Karpas-422 (cell line): ENCODE data around the gene LMO2. TPM values are rescaled to one million over a fixed set of nuclear protein-coding genes. Genes with fewer than 3 reads are reported as not detected.
"Not testable (repeated sequence)": the region's sequence is repeated elsewhere in the genome, so short reads cannot be mapped to it uniquely, and the experiment has no call there.

Experiments
- DNase-seq: peaks from one replicate; pipeline ENCODE4 v3.0.0-alpha.2; 2015
- H2AFZ ChIP-seq: fragments of 200-600 bp; sonication (generic); 2 replicates; pipeline ENCODE4 v1.6.1; 2014; ENCODE audit warnings: antibody characterized with exemption, low read length, mixed read lengths
- H3K27ac ChIP-seq: fragments of 200-600 bp; sonication (generic); 2 replicates; pipeline ENCODE4 v1.5.1; 2014; ENCODE audit warnings: mild to moderate bottlenecking, low read length, moderate library complexity
- H3K27me3 ChIP-seq: fragments of 200-600 bp; sonication (generic); 2 replicates; pipeline ENCODE4 v1.6.1; 2014; ENCODE audit warnings: low read length, mixed read lengths
- H3K36me3 ChIP-seq: fragments of 200-600 bp; sonication (generic); 2 replicates; pipeline ENCODE4 v1.6.1; 2014; ENCODE audit warnings: low read length, mixed read lengths; ENCODE audit not compliant: insufficient read depth
- H3K4me1 ChIP-seq: fragments of 200-600 bp; sonication (generic); 2 replicates; pipeline ENCODE4 v1.6.1; 2014; ENCODE audit warnings: mild to moderate bottlenecking, low read length, mixed read lengths
- H3K4me2 ChIP-seq: fragments of 200-600 bp; sonication (generic); 2 replicates; pipeline ENCODE4 v1.6.1; 2014; ENCODE audit warnings: low read length, low read depth, mild to moderate bottlenecking; ENCODE audit not compliant: poor library complexity, severe bottlenecking
- H3K4me3 ChIP-seq: fragments of 200-600 bp; sonication (generic); 2 replicates; pipeline ENCODE4 v1.5.1; 2014; ENCODE audit warnings: mild to moderate bottlenecking, antibody characterized with exemption, low read length, mixed read lengths
- H3K79me2 ChIP-seq: fragments of 200-600 bp; sonication (generic); 2 replicates; pipeline ENCODE4 v1.6.1; 2014; ENCODE audit warnings: mild to moderate bottlenecking, low read length, mixed read lengths
- H3K9ac ChIP-seq: fragments of 200-600 bp; sonication (generic); 2 replicates; pipeline ENCODE4 v1.6.0; 2014; ENCODE audit warnings: low read length
- H3K9me2 ChIP-seq: fragments of 200-600 bp; sonication (generic), shearing (Covaris generic); replicated peaks from 2 replicates; pipeline ENCODE4 v1.6.0; 2014; ENCODE audit warnings: mild to moderate bottlenecking, low read length, moderate library complexity; ENCODE audit not compliant: insufficient read depth
- H3K9me3 ChIP-seq: fragments of 300-700, 200-600 bp; sonication (generic); 2 replicates; pipeline ENCODE4 v1.6.1; 2014; ENCODE audit warnings: low read length, mixed read lengths
- H4K20me1 ChIP-seq: fragments of 200-600 bp; sonication (generic); 2 replicates; pipeline ENCODE4 v1.6.1; 2014; ENCODE audit warnings: mild to moderate bottlenecking, antibody characterized with exemption, low read length, low read depth; ENCODE audit not compliant: insufficient read depth
- total RNA-seq: library from RNA; depleted of rRNA; stranded (reverse); fragments of >200 nt; shearing (Covaris generic); gene quantifications from 2 replicates; pipeline ENCODE4 v1.2.3, GENCODE V29; 2014; ENCODE audit warnings: low replicate concordance

LMO2 gene
- total RNA-seq, 1 experiment from 2014 or later: 0.34 TPM

- not testable (repeated sequence) for H3K36me3 ChIP-seq, H3K4me1 ChIP-seq, H2AFZ ChIP-seq, H3K27ac ChIP-seq, H3K9ac ChIP-seq, H3K4me2 ChIP-seq, DNase-seq, H3K9me2 ChIP-seq, H4K20me1 ChIP-seq, H3K79me2 ChIP-seq, H3K9me3 ChIP-seq, H3K27me3 ChIP-seq, H3K4me3 ChIP-seq
These were observed 54.5 kb downstream of the LMO2 start for GRCh38 chr11:33837334-33837733.

GRCh38 chr11:33835143-33835878, 56.6 kb downstream of the LMO2 start:
- Histone ChIP-seq H3K79me2 (no peaks in the 10 kb centered on the region), H3K9me2 (no peaks in the 10 kb centered on the region), H3K36me3 (no peaks in the 10 kb centered on the region), H4K20me1 (no peaks in the 10 kb centered on the region), H3K9ac (no peak overlapping the region), H2AFZ (no peak overlapping the region), H3K27ac (no peak overlapping the region), H3K27me3 (no peaks in the 10 kb centered on the region), H3K4me3 (no peak overlapping the region), H3K4me2 (no peak overlapping the region), H3K9me3 (no peaks in the 10 kb centered on the region), H3K4me1 (no peaks in the 10 kb centered on the region)
- peak; percentile 51 for DNase-seq

- Histone ChIP-seq H3K4me2 (no peak overlapping the region), H3K27me3 (no peaks in the 10 kb centered on the region), H3K27ac (no peak overlapping the region), H3K9me3 (no peaks in the 10 kb centered on the region), H3K9me2 (no peaks in the 10 kb centered on the region), H3K4me1 (no peaks in the 10 kb centered on the region), H3K9ac (no peak overlapping the region), H3K79me2 (no peaks in the 10 kb centered on the region), H4K20me1 (no peaks in the 10 kb centered on the region), H2AFZ (no peak overlapping the region), H3K36me3 (no peaks in the 10 kb centered on the region), H3K4me3 (no peak overlapping the region)
- DNase-seq: no peak
These were observed 59.2 kb downstream of the LMO2 start for GRCh38 chr11:33832676-33833075.

- Histone ChIP-seq H3K27me3 (no peaks in the 10 kb centered on the region), H3K9me3 (no peaks in the 10 kb centered on the region), H2AFZ (no peak overlapping the region), H3K9me2 (no peaks in the 10 kb centered on the region), H3K4me3 (no peak overlapping the region), H4K20me1 (no peaks in the 10 kb centered on the region), H3K4me2 (no peak overlapping the region), H3K4me1 (no peaks in the 10 kb centered on the region), H3K36me3 (no peaks in the 10 kb centered on the region), H3K27ac (no peak overlapping the region), H3K79me2 (no peaks in the 10 kb centered on the region), H3K9ac (no peak overlapping the region)
- no peak for DNase-seq
These were observed 60.8 kb downstream of the LMO2 start for GRCh38 chr11:33830903-33831648.

GRCh38 chr11:33829430-33830141, 62.3 kb downstream of the LMO2 start:
- peak; percentile 83 for DNase-seq
- Histone ChIP-seq H3K27ac (no peak overlapping the region), H2AFZ (no peak overlapping the region), H3K9me2 (no peaks in the 10 kb centered on the region), H3K79me2 (no peaks in the 10 kb centered on the region), H4K20me1 (no peaks in the 10 kb centered on the region), H3K4me3 (no peak overlapping the region), H3K36me3 (no peaks in the 10 kb centered on the region), H3K9ac (no peak overlapping the region), H3K9me3 (no peaks in the 10 kb centered on the region), H3K4me2 (no peak overlapping the region), H3K27me3 (no peaks in the 10 kb centered on the region), H3K4me1 (no peaks in the 10 kb centered on the region)

GRCh38 chr11:33828604-33829429, 63.1 kb downstream of the LMO2 start:
- no peak overlapping the region for H3K4me2 ChIP-seq
- H3K27me3 ChIP-seq: no peaks in the 10 kb centered on the region
- no peak overlapping the region for H3K27ac ChIP-seq

GRCh38 chr11:33827206-33827605, 64.7 kb downstream of the LMO2 start:
- no peaks in the 10 kb centered on the region for H4K20me1 ChIP-seq
- no peak for DNase-seq
- H3K27me3 ChIP-seq: no peaks in the 10 kb centered on the region
- no peaks in the 10 kb centered on the region for H3K9me3 ChIP-seq
- no peaks in the 10 kb centered on the region for H3K36me3 ChIP-seq
- no peak overlapping the region for H3K4me3 ChIP-seq
- H3K27ac ChIP-seq: no peak overlapping the region
- H3K9me2 ChIP-seq: no peaks in the 10 kb centered on the region
- no peak overlapping the region for H2AFZ ChIP-seq
- H3K79me2 ChIP-seq: no peaks in the 10 kb centered on the region
- H3K4me1 ChIP-seq: no peaks in the 10 kb centered on the region
- no peak overlapping the region for H3K4me2 ChIP-seq
- H3K9ac ChIP-seq: no peak overlapping the region

More at GRCh38 chr11:33828604-33829429, 63.1 kb downstream of the LMO2 start:
- no peaks in the 10 kb centered on the region for H4K20me1 ChIP-seq
- H3K9ac ChIP-seq: no peak overlapping the region
- no peaks in the 10 kb centered on the region for H3K9me3 ChIP-seq
- no peaks in the 10 kb centered on the region for H3K4me1 ChIP-seq
- no peak overlapping the region for H2AFZ ChIP-seq
- no peaks in the 10 kb centered on the region for H3K36me3 ChIP-seq
- H3K4me3 ChIP-seq: no peak overlapping the region
- DNase-seq: no peak
- H3K79me2 ChIP-seq: no peaks in the 10 kb centered on the region
- H3K9me2 ChIP-seq: no peaks in the 10 kb centered on the region
